H7 (cell line): Measurements from ENCODE around the gene CSDE1. TPM values are rescaled to one million over a fixed set of nuclear protein-coding genes. Genes with fewer than 3 reads are reported as not detected.

Experiments
- DNase-seq: peaks from one replicate; pipeline ENCODE4 v3.0.0; 2012
- H3K27me3 ChIP-seq: 2 replicates; pipeline ENCODE4 v1.6.0; 2011; ENCODE audit warnings: mild to moderate bottlenecking, low read length; ENCODE audit not compliant: control insufficient read depth, insufficient read depth
- H3K36me3 ChIP-seq: replicated peaks from 2 replicates; pipeline ENCODE4 v1.5.1; 2011; ENCODE audit warnings: low read length; ENCODE audit not compliant: control insufficient read depth, insufficient read depth
- H3K4me3 ChIP-seq: 2 replicates; pipeline ENCODE4 v1.5.1; 2011; ENCODE audit warnings: low read depth, mild to moderate bottlenecking, control low read depth, low read length, moderate library complexity; ENCODE audit not compliant: insufficient read depth
- total RNA-seq: library from RNA; depleted of rRNA; stranded (reverse); fragments of >200 nt; shearing (Covaris generic); gene quantifications from 2 replicates; pipeline ENCODE4 v1.2.3, GENCODE V29; 2014

CSDE1 gene
- total RNA-seq, 1 experiment from 2014 or later = 427 TPM

- Histone ChIP-seq H3K36me3 (peaks cover 48% of the 10 kb centered on the region), H3K4me3 (no peak overlapping the region), H3K27me3 (no peaks in the 10 kb centered on the region)
- DNase-seq = no peak
Measured at GRCh38 chr1:114729782-114730181, 28.0 kb downstream of the CSDE1 start.

DNA sequence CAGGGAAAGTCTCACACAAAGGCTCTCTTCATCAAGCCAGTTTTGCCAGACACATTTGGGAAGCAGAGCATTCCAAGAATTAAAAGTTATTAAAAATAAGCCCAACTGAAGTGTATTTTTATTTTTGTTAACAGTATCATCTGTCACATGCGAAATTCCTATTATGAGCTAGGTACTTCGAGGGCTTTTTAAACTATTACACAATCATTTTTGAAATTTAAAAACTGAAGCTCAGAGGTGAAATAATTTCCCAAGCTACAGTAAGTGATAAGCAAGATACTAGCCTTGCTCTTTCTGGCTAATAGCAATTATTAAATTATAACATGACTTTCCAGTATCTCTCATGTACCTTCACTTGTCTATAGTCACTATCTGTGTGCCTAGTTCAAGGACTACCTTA is 29.2 kb downstream of the CSDE1 start:
- Histone ChIP-seq H3K36me3 (peaks cover 51% of the 10 kb centered on the region), H3K27me3 (no peaks in the 10 kb centered on the region), H3K4me3 (no peak overlapping the region)
- DNase-seq = no peak

- peaks cover 54% of the 10 kb centered on the region for H3K36me3 ChIP-seq
- H3K27me3 ChIP-seq = no peaks in the 10 kb centered on the region
- H3K4me3 ChIP-seq = no peak overlapping the region
- no peak for DNase-seq
Measured at GRCh38 chr1:114725230-114725629, 32.6 kb downstream of the CSDE1 start.

- H3K36me3 ChIP-seq = peaks cover 58% of the 10 kb centered on the region
- H3K27me3 ChIP-seq = no peaks in the 10 kb centered on the region
- H3K4me3 ChIP-seq = no peak overlapping the region
- no peak for DNase-seq
Measured at GRCh38 chr1:114723915-114724314, 33.9 kb downstream of the CSDE1 start.

DNA sequence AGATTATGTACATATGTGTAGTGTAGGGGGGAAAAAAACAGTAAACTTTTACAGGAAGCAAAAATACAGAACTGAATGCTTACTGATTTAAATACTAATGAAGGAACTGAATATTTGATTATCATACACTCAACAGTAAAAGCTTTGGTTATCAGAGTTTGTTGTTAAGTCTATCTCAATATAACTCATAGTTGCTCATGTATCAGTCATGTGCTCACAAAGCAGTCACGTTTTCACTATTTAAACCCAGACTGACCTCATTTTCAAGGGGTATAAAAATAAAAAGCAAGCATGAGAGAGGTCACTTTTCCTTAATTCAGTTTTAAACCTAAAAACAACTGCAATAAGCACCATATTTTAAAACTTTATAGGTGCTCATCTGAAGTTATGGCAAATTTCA is 34.3 kb downstream of the CSDE1 start:
- H3K36me3 ChIP-seq = peaks cover 60% of the 10 kb centered on the region
- no peaks in the 10 kb centered on the region for H3K27me3 ChIP-seq
- DNase-seq = no peak
- no peak overlapping the region for H3K4me3 ChIP-seq

- H3K4me3 ChIP-seq = no peak overlapping the region
- peaks cover 55% of the 10 kb centered on the region for H3K36me3 ChIP-seq
- H3K27me3 ChIP-seq = no peaks in the 10 kb centered on the region
- DNase-seq = no peak
Measured at GRCh38 chr1:114720492-114720891, 37.3 kb downstream of the CSDE1 start.

DNA sequence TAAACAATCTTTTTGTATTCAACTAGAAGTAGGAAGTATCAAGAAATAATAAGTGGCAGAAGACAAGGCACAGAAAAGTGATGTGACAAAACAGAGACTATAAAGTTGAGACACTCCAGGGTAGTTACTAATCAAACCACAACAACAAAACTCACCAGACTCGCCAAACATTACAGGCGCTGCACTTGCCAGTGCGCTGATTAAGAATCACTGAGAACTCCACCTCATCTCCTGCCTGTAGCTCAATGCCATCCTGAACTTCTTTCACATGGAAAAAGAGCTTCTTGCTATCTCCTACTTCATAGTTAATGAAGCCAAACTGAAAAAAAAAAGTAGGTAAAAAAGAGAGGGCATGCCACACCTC is 38.4 kb downstream of the CSDE1 start:
- H3K36me3 ChIP-seq = peaks cover 48% of the 10 kb centered on the region
- no peak for DNase-seq
- no peak overlapping the region for H3K4me3 ChIP-seq
- H3K27me3 ChIP-seq = no peaks in the 10 kb centered on the region

DNA sequence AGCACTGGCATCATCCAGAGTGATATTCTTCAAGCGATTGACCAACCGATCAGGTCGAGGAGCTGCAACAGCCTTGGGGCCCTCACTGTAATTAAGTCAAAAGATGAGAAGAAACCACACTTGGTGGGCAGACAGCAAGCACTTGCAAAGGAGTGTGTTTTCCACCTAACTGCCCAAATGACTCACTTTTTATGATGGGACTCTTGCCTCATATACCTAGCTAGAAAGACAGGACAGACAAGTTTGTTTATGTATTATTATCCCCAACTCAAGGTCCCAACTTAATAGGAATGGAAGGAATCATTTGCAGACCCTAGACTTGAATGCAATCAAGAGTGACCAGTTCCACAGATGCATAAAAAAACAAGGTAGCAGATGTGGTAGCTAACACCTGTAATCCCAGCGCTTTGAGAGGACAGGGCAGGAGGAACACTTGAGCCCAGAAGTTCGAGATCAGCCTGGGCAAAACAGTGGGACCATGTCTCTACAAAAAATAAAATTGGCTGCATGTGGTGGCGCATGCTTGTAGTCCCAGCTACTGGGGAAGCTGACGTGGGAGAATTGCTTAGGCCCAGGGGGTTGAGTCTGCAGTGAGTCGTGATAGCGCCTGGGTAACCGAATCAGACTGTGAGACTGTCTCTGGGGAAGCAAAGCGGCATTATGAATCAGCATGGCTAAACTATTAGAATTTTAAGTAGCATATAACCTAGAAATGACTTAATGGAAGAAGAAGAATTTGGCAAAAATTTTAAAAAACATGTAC is 38.9 kb downstream of the CSDE1 start:
- peaks cover 44% of the 10 kb centered on the region for H3K36me3 ChIP-seq
- H3K4me3 ChIP-seq = no peak overlapping the region
- no peak for DNase-seq
- no peaks in the 10 kb centered on the region for H3K27me3 ChIP-seq

DNA sequence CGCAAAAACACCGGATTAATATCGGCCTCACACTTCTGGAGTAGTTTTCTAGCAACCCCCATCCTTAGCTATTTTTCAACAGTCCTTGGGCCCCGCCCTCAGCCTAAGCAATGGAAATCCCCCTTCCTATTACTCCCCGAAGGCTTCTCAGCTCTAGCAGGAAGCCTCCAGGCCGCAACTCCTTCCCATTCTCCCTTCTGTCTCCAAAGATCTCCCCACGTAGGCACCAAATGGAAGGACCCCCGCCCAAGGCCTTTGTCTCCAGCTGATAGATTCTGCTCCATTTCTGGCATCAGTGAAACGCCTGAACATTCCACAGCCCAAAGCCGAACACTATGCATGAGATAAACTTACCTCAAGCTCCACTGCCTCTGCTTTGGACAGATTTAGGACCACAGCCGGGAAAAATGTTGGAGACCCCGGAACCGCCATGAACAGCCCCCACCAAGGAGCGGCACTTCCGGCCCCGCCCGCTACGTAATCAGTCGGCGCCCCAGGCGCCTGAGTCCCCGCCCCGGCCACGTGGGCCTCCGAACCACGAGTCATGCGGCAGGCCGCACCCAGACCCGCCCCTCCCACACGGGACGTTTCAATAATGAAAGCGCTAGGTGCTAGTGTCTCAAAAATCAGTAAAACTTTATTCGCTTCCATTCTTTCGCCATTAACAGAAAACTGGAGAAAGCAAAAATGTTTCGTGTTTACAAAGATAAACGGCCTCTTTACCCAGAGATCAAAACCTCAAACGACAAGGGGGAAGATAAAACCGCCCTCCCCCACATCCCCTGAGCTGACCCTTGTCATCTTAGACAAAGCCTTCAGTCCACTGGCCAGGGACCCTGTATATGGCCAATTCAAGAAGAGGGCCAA is 41.2 kb downstream of the CSDE1 start, which contains the start of gene NRAS:
TSS of gene NRAS (minus strand) at position 468 of the 867 bp plus-strand sequence. CDS start 611 bp downstream, outside the sequence.
- no peaks in the 10 kb centered on the region for H3K27me3 ChIP-seq
- H3K4me3 ChIP-seq = peak within 1 kb of the TSS; percentile 87
- DNase-seq = peak; percentile 91
- peaks cover 31% of the 10 kb centered on the region for H3K36me3 ChIP-seq

DNA sequence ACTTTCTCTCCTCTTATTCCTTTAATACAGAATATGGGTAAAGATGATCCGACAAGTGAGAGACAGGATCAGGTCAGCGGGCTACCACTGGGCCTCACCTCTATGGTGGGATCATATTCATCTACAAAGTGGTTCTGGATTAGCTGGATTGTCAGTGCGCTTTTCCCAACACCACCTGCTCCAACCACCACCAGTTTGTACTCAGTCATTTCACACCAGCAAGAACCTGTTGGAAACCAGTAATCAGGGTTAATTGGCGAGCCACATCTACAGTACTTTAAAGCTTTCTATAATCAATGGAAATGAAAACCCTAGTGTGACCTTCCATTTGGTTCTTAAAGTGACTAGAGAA is 41.9 kb downstream of the CSDE1 start:
- no peaks in the 10 kb centered on the region for H3K27me3 ChIP-seq
- H3K4me3 ChIP-seq = peak overlapping the region; percentile 87
- peaks cover 26% of the 10 kb centered on the region for H3K36me3 ChIP-seq
- DNase-seq = no peak

GRCh38 chr1:114712977-114713376 is 44.8 kb downstream of the CSDE1 start:
- peaks cover 16% of the 10 kb centered on the region for H3K36me3 ChIP-seq
- no peaks in the 10 kb centered on the region for H3K27me3 ChIP-seq
- DNase-seq = no peak
- no peak overlapping the region for H3K4me3 ChIP-seq

DNA sequence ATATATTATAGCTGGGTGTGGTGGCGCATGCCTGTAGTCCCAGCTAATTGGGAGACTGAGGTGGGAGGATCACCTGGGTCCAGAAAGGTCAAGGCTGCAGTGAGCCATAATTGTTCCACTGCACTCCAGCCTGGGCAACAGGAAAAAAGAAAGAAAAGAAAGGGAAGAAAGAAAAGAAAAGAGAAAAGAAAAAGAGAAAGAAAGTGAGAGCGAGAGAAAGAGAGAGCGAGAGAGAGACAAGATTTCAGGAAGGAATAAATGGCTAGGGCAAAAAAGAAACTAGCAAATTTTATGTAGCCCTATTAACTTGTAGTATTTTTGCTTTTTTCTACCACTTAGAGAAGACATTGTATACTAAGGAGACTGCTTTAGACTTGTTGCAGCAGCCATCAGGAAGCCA is 47.4 kb downstream of the CSDE1 start:
- DNase-seq = no peak
- no peak overlapping the region for H3K4me3 ChIP-seq
- H3K27me3 ChIP-seq = no peaks in the 10 kb centered on the region
- H3K36me3 ChIP-seq = peaks cover 23% of the 10 kb centered on the region

DNA sequence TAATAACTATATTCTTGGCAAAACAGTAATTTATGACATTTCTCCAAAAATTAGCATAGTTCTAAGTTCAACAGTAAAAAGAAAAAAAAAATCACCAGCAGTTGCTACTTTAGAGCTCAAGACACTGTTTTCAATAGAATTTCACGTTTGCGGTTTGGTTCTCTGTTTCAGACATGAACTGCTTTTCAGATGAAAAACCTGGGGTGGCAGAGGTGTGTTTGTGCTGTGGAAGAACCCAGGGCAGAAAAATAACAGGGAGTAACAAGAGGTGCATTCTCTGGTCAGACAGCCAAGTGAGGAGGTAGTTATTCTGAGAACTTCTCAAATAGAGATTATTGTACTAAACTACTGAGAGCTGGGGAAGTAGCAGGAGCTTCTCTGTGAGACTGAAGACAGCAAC is 50.2 kb downstream of the CSDE1 start:
- no peak for DNase-seq
- no peak overlapping the region for H3K4me3 ChIP-seq
- H3K36me3 ChIP-seq = peaks cover 22% of the 10 kb centered on the region
- no peaks in the 10 kb centered on the region for H3K27me3 ChIP-seq

DNA sequence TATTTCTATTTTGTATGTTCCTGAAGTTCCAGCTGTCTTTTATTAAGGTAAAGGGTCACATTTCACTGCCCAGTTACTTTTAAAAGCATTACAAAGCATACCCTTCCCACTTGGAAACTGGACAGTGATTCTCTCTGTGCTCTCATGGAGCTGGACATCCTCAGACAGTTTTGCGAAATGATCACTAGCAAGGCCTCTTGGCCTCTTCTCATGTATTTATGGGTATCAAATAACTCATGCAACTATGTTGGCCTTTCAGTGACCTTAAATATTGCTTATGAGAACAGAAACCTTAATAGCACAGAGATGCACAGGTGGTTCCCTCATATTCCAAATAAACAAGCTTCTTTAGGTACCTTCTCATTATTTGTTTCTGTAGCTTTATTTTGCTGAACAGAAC is 54.5 kb downstream of the CSDE1 start:
- Histone ChIP-seq H3K27me3 (no peaks in the 10 kb centered on the region), H3K4me3 (no peak overlapping the region), H3K36me3 (peaks cover 10% of the 10 kb centered on the region)
- DNase-seq = no peak

DNA sequence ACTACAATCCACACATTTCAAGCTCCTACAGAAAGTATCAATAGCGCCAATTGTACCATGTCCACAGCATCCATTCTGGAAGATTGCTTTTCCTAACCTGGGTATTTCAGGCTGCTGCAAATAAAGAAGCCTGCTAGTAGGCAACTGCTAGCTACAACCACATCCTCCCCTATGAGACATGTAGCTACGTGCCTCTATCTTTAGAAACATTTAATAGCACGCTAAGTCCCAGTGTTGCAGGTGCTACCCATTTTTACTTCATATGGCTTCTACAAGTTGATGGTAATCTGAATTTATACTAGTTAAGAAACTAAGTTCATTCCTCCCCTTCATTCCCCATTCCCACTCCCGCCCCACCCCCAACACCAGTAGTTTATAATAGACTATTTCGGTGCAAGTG is 55.0 kb downstream of the CSDE1 start:
- no peak overlapping the region for H3K4me3 ChIP-seq
- DNase-seq = no peak
- no peaks in the 10 kb centered on the region for H3K27me3 ChIP-seq
- H3K36me3 ChIP-seq = peaks cover 6% of the 10 kb centered on the region
